Loucy (cell line): ENCODE results near the gene LFNG.

Source experiments
- CTCF ChIP-seq: fragments of 200-600 bp; sonication (generic); conservative IDR thresholded peaks from 2 replicates; pipeline ENCODE4 v1.5.1; 2014; ENCODE audit warnings: mild to moderate bottlenecking, antibody characterized with exemption, low read length
- EZH2phosphoT487 ChIP-seq: fragments of 200-600 bp; IDR thresholded peaks from 2 replicates; pipeline ENCODE4 v1.6.1; 2018; ENCODE audit warnings: antibody characterized with exemption, mild to moderate bottlenecking, moderate library complexity, borderline replicate concordance

- no peak for TF ChIP-seq CTCF
- TF ChIP-seq EZH2phosphoT487 = no peak
Observed at GRCh38 chr7:2569421-2569820, 49.8 kb downstream of the LFNG start.
